Myocyte (in vitro differentiated cells): ENCODE results near the gene ZBTB3. TPM values are rescaled to one million over a fixed set of nuclear protein-coding genes. Genes with fewer than 3 reads are reported as not detected.
A peak's percentile ranks its signal among the peaks of the same experiment; 100 is the strongest.
"Not testable (repeated sequence)": the region's sequence is repeated elsewhere in the genome, so short reads cannot be mapped to it uniquely, and the experiment has no call there.

Source experiments
- DNase-seq: peaks from one replicate; pipeline ENCODE4 v3.0.0-alpha.2; 2012; ENCODE audit warnings: low read depth
- total RNA-seq: library from RNA; depleted of rRNA; stranded (reverse); fragments of >200 nt; gene quantifications from 2 replicates; pipeline ENCODE4 v1.2.3, GENCODE V29; 2014

The ZBTB3 gene
- total RNA-seq, 1 donor from 2014 or later, result 6.6 TPM

DNA sequence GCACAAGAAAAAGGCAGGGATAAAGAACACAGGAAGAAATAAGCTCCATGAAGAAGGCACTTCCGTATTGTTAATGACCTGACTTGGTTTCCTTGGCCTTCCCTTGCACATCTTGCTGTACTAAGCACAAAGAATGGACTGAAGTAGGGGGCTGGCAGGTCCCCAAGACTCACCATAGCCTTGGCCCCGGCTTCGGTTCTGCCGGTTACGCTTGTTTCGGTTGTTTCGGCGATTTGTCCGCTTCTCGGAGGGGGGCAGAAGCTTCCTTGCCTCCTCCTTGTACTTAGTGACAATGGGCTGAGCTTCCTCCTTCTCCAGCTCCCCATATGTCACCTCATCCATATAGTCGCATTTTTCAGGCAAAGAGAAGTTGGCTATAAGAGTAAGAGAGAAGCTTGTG lies 37.1 kb downstream of the ZBTB3 start:
- DNase-seq, result no peak

DNA sequence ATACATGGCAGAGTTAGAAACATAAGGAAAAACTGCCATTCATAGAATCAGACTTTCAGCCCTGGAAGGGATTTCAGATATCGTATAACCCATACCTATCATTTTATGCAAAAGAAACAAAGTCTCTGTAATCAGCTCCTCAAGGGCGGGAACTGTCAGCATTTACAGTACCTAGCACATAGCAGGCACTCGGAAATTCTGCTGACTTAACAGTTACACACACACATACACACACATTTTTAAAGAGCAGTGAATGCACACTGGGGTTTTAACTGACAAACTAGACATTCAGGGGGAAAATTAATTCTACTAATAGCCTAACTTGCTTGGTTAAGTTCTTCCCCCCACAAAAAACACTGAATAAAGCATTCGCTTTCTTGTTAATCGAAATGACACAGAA lies 37.8 kb downstream of the ZBTB3 start:
- no peak for DNase-seq

DNA sequence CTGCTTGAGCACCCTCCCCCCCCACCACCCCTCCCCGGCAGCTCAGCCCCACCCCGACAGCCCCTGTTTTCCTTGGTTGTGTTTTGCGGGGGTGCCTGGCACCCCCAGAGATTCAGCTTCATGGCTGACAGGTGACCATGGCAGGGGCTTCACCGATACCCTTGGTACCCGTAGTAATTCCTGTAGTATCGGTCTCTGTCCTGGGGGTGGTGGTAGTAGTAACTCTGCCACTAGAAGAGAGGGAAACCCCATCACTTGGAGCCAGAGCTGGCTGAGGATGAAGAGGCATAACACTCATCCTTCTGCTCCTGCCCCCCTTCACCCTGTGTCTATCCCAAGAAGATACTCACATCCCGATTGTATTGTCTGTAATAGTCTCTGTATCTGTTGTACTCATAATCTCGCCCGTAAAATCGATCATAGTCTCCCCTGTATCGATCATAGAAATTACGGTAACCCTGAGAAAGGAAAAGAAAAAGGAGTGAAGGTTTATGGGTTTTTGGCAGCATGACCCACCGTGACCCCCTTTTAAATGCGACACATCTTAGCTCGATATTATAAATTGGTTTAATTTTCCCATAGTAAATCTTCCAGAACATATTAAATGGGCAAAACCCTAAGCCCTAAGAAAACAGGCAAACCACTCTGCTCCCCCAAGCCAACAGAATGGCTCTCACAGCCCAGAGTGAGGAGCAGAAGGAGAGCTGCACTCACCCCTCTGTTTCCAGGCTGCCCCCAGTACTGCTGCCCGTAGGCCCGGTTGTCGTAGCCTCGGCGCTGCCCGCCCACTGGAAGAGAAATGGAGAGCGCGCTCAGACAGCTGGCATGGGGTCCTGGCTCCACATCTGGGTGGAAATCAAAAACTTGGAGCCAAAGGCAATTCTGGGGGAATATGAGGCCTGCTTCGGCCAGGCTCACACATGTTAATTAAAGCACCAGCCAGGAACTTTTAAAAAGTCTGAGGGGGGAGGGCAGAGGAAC lies 38.5 kb downstream of the ZBTB3 start:
- DNase-seq, result no peak

- peak; percentile 31 for DNase-seq
Observed at GRCh38 chr11:62713343-62713742, 40.6 kb downstream of the ZBTB3 start.

GRCh38 chr11:62712861-62713260 lies 41.1 kb downstream of the ZBTB3 start:
- no peak for DNase-seq

DNA sequence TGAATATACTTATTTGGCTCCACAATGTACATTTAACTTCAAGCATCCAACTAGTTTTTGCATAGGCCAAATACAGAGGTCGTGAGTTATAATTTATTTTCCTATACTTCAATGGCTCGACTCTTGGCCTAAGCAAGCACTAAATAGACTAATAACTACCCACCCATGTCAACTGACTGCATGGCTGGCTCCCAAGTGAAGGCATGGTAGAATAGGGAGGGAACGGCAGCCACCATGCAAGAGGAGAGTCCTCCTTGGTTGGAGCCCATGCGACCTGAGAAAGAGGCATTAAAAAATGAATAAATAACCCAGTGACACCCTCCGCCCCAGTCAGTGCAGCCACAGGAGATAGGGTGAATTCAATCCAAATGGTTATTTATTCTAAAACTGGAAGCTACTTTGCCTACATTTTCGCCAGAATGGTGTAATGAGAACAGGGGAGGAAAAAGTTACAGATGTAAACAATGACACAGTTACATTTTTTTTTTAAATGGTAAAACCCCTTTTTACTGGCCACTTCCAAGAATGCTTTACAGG lies 41.6 kb downstream of the ZBTB3 start:
- DNase-seq, result no peak

DNA sequence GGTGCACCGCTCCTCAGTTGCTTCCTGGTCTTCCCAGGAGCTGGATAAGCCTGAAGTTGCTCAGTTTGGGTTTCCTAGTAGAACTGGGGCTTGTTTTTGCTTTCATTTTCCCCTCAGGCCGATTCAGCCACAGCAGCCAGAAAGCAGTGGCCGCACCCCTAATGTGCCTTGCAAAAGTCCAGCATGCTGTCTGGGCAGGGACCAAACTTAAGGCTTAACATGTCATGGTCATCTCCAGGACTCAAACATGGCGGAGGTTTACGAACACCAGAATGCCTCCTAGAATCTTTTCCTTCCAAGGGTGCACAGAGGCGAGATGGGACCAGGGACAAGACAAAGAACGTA lies 44.0 kb downstream of the ZBTB3 start:
- DNase-seq, result no peak

GRCh38 chr11:62709247-62710000 lies 44.5 kb downstream of the ZBTB3 start:
- DNase-seq, result peak; percentile 98

GRCh38 chr11:62708793-62709192 lies 45.2 kb downstream of the ZBTB3 start:
- no peak for DNase-seq

GRCh38 chr11:62708392-62708791 lies 45.6 kb downstream of the ZBTB3 start:
- DNase-seq, result no peak

DNA sequence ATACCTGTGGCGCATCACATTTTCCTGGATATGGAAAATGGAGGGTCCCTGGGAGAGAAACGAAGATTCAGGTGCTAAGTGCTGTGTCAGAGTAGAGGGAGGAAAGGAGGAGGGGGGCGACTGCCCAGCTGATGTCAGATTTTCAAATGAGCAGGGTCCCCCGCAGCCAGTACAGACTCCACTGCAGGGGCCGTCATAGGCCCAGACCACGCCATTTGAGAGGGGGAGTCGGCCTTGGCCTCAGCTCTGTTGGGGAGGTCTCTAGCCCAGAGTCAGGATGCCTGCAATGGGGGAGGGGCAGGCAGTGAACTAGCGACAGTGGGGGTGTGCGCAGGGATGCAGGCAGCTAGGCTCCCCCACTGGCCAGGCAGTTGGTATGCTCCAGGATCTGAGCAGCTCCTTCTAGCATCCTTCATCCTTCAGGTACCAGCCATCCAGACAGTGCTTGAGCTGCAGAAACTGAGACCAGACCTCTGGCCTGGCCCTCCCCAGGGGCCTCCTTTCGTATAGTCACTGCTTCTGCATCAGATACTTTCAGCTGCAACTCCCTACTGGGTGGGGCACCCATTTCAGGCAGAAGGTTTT lies 46.6 kb downstream of the ZBTB3 start, which contains the start of the genes BSCL2 and GNG3:
TSS of gene BSCL2 (minus strand) at position 148 of the 585 bp plus-strand sequence. CDS start 229 bp downstream, outside the sequence.
TSS of gene GNG3 (plus strand) at position 400 of the 585 bp plus-strand sequence. CDS start 620 bp downstream, outside the sequence.
- DNase-seq, result no peak

DNA sequence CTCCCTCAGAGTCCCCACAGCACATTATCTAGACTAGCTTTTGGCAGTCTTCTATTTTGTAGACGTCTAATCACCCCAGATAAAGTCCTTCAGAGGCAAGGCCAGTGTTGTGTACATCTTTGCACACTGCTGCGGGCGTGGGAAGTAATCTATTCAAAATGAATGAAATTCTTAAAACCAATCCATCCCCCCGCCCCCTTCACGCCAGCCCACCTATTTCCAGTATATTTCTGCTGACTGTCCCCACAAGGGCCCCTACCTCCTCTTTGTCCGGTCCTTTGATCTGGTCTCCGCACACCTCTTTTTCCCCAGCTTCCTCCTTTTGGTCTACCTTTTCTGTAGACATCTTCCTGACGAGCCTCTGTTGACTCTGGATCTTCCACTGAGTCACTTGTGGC lies 47.1 kb downstream of the ZBTB3 start:
- no peak for DNase-seq

DNA sequence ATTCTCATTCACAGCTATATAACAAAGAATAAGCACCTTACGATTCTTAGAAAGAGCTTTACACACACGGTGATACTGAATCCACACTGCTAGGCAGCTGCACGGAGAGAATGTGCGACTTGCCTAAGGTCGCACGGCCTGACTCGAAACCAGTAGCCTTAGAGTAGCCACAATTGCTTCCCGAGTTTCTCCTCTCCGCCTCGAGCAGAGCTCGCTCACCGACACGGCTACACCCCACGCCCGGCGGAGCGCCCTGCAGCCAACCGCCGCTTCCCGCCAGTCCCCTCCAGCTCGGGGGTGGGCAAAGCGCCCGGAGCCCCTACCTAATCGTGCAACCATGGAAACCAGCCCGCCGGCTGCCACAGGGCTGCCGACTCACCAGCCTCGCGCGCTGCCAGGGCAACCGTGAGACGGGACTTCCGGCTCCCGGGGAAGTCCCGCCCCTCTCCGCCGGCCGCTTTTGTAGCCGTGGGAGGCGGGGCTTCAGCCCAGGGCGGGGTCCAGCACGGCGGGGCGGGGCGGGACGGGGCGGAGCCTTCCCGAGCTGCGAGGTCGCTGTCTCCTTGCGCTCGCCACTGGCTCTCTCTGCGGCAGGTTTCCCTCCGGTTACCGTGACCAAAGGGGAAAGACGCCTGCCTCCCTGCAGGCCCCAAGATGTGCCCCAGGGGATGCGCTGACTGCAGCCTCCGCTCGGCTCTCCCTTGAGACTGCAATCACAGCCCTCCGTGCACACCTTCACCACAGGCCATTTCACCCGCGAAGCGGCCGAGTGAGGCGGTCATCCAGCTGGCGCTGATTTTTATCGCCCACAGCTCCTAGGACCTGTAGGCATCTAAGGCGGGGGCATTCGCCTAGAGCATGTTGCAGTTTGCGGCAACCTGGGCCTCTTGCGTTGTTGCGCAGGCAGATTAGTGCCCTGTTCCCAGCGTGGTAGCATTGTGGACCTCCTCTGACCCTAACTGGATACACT lies 47.8 kb downstream of the ZBTB3 start:
- peak; percentile 95 for DNase-seq

- no peak for DNase-seq
Observed at GRCh38 chr11:62705413-62705812, 48.5 kb downstream of the ZBTB3 start.

DNA sequence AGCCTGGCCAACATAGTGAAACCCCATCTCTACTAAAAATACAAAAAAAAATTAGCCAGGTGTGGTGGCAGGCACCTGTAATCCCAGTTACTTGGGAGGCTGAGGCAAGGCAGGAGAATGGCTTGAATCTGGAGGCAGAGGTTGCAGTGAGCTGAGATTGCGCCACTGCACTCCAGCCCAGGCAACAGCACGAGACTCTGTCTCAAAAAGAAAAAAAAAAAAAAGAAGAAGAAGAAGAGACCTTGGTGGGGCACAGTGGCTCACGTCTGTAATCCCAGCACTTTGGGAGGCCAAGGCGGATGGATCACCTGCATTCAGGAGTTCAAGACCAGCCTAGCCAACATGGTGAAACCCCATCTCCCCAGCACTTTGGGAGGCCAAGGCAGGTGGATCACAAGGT lies 50.0 kb downstream of the ZBTB3 start:
- not testable (repeated sequence) for DNase-seq

- no peak for DNase-seq
Observed at GRCh38 chr11:62702246-62702645, 51.7 kb downstream of the ZBTB3 start.
